Measurements from ENCODE around the gene COL4A1.

COL4A1 gene

DNA sequence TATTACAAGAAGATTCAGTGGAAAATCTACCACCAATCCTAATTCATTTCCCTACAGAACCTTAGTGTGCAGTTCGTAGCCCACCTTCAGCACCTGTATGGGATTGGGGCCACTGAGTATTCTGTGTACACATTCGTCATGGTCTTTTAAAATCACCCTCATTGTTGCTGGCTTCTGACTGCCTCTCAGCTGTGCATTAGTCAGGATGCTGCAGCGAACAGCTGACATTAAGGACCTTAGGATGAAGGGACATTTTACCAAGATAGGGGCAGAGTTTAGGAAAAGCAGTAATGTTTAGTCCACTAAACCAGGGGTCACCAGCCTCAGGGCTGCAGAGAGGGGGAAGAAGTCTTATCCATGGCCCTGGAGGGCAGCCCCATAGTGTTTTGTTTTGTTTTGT is 176.5 kb downstream of the COL4A1 start:
- 95 to 96% methylated on average over 3 of the region's 3 CpGs for WGBS, 2 experiments
- peaks cover 46% of the 10 kb centered on the region for H3K4me1 ChIP-seq (ENCODE audit: control insufficient read depth, insufficient read depth, low read length)
- H3K9me3 ChIP-seq (ENCODE audit: control insufficient read depth, low read length), result no peaks in the 10 kb centered on the region
- H3K27ac ChIP-seq (ENCODE audit: insufficient read depth, low read depth, low read length, poor library complexity, severe bottlenecking), result no peak overlapping the region
- no peaks in the 10 kb centered on the region for H3K36me3 ChIP-seq (ENCODE audit: control insufficient read depth, insufficient read depth, low read length)
- no peak overlapping the region for H3K4me3 ChIP-seq (ENCODE audit: insufficient read depth, low read depth, low read length)
- H3K27me3 ChIP-seq (ENCODE audit: control insufficient read depth, insufficient read depth, low read length, poor library complexity, severe bottlenecking), result no peaks in the 10 kb centered on the region

GRCh38 chr13:110129539-110130186 is 177.3 kb downstream of the COL4A1 start:
- peaks cover 50% of the 10 kb centered on the region for H3K4me1 ChIP-seq (ENCODE audit: control insufficient read depth, insufficient read depth, low read length)

GRCh38 chr13:110129076-110129475 is 177.9 kb downstream of the COL4A1 start:
- no peaks in the 10 kb centered on the region for H3K36me3 ChIP-seq (ENCODE audit: control insufficient read depth, insufficient read depth, low read length)
- no peak overlapping the region for H3K4me3 ChIP-seq (ENCODE audit: insufficient read depth, low read depth, low read length)
- H3K27ac ChIP-seq (ENCODE audit: insufficient read depth, low read depth, low read length, poor library complexity, severe bottlenecking), result no peak overlapping the region
- WGBS, 2 experiments, result 95 to 96% methylated on average over 17 of the region's 17 CpGs
- peaks cover 50% of the 10 kb centered on the region for H3K4me1 ChIP-seq (ENCODE audit: control insufficient read depth, insufficient read depth, low read length)
- no peaks in the 10 kb centered on the region for H3K27me3 ChIP-seq (ENCODE audit: control insufficient read depth, insufficient read depth, low read length, poor library complexity, severe bottlenecking)
- no peaks in the 10 kb centered on the region for H3K9me3 ChIP-seq (ENCODE audit: control insufficient read depth, low read length)

More at GRCh38 chr13:110129539-110130186, 177.3 kb downstream of the COL4A1 start:
- no peak overlapping the region for H3K27ac ChIP-seq (ENCODE audit: insufficient read depth, low read depth, low read length, poor library complexity, severe bottlenecking)
- H3K27me3 ChIP-seq (ENCODE audit: control insufficient read depth, insufficient read depth, low read length, poor library complexity, severe bottlenecking), result no peaks in the 10 kb centered on the region
- H3K4me3 ChIP-seq (ENCODE audit: insufficient read depth, low read depth, low read length), result no peak overlapping the region
- no peaks in the 10 kb centered on the region for H3K9me3 ChIP-seq (ENCODE audit: control insufficient read depth, low read length)
- 85% methylated on average over 14 of the region's 14 CpGs for WGBS, 2 experiments
- no peaks in the 10 kb centered on the region for H3K36me3 ChIP-seq (ENCODE audit: control insufficient read depth, insufficient read depth, low read length)

DNA sequence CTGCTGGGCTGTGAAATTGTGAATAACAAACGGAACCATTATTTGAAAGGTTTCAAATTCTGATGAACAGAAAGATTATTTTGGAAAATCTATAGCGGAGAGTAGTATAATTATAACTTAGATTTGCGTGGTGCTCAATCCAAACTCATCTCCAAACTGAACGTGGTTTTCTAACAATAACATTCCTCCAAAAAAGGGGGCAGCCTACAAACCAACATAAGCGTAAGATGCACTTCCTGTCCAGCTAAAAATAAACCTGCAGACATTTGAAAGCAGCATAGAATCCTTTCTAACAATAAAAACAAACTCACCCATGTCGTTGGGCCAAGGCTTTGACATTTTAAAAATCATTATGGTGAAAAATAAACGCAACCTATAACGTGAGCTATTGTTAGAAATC is 178.4 kb downstream of the COL4A1 start:
- peaks cover 53% of the 10 kb centered on the region for H3K4me1 ChIP-seq (ENCODE audit: control insufficient read depth, insufficient read depth, low read length)
- WGBS, 2 experiments, result 93 to 96% methylated on average over 8 of the region's 8 CpGs
- H3K36me3 ChIP-seq (ENCODE audit: control insufficient read depth, insufficient read depth, low read length), result no peaks in the 10 kb centered on the region
- no peak overlapping the region for H3K27ac ChIP-seq (ENCODE audit: insufficient read depth, low read depth, low read length, poor library complexity, severe bottlenecking)
- H3K4me3 ChIP-seq (ENCODE audit: insufficient read depth, low read depth, low read length), result no peak overlapping the region
- H3K27me3 ChIP-seq (ENCODE audit: control insufficient read depth, insufficient read depth, low read length, poor library complexity, severe bottlenecking), result no peaks in the 10 kb centered on the region
- no peaks in the 10 kb centered on the region for H3K9me3 ChIP-seq (ENCODE audit: control insufficient read depth, low read length)

- WGBS, 2 experiments, result 69 to 71% methylated on average over 5 of the region's 6 CpGs
- H3K36me3 ChIP-seq (ENCODE audit: control insufficient read depth, insufficient read depth, low read length), result no peaks in the 10 kb centered on the region
- H3K4me1 ChIP-seq (ENCODE audit: control insufficient read depth, insufficient read depth, low read length), result peaks cover 55% of the 10 kb centered on the region
- no peaks in the 10 kb centered on the region for H3K9me3 ChIP-seq (ENCODE audit: control insufficient read depth, low read length)
- H3K27ac ChIP-seq (ENCODE audit: insufficient read depth, low read depth, low read length, poor library complexity, severe bottlenecking), result no peak overlapping the region
- no peaks in the 10 kb centered on the region for H3K27me3 ChIP-seq (ENCODE audit: control insufficient read depth, insufficient read depth, low read length, poor library complexity, severe bottlenecking)
- no peak overlapping the region for H3K4me3 ChIP-seq (ENCODE audit: insufficient read depth, low read depth, low read length)
Observed at GRCh38 chr13:110127986-110128511, 178.9 kb downstream of the COL4A1 start.

DNA sequence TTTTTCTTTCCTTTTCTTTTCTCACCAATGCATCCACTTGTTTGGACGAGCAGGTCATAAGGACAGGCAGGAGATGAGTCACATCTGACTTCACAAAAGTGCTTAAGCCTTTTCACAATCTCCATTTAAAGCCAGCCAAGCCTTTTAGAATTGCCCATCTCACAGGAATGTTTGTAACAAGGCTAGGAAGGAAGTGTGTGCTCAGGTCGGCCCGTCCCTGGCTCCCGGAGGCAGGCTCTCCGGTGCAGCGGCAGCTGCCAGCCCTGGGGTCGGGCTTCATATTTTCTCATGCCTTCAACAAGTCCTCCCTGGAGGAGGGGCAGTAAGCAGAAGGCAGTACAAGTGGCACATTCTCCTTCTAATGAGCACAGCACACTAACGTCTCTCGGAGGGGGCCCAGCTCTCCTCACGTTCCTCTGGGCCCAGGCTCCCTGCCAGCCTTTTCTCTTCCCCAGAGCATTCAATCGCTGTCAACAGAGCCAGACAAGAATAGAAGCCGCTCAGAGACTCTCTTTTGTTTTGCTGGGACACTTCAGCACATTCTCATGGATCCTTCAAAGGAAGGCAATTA is 180.5 kb downstream of the COL4A1 start:
- no peaks in the 10 kb centered on the region for H3K27me3 ChIP-seq (ENCODE audit: control insufficient read depth, insufficient read depth, low read length, poor library complexity, severe bottlenecking)
- peak overlapping the region; percentile 14 for H3K4me3 ChIP-seq (ENCODE audit: insufficient read depth, low read depth, low read length)
- no peaks in the 10 kb centered on the region for H3K9me3 ChIP-seq (ENCODE audit: control insufficient read depth, low read length)
- H3K4me1 ChIP-seq (ENCODE audit: control insufficient read depth, insufficient read depth, low read length), result peaks cover 56% of the 10 kb centered on the region
- H3K36me3 ChIP-seq (ENCODE audit: control insufficient read depth, insufficient read depth, low read length), result no peaks in the 10 kb centered on the region
- peak overlapping the region; percentile 82 for H3K27ac ChIP-seq (ENCODE audit: insufficient read depth, low read depth, low read length, poor library complexity, severe bottlenecking)
- 3 to 6% methylated on average over 12 of the region's 12 CpGs for WGBS, 2 experiments

- Histone ChIP-seq H3K4me1 (ENCODE audit: control insufficient read depth, insufficient read depth, low read length) (peaks cover 49% of the 10 kb centered on the region), H3K4me3 (ENCODE audit: insufficient read depth, low read depth, low read length) (no peak overlapping the region), H3K36me3 (ENCODE audit: control insufficient read depth, insufficient read depth, low read length) (no peaks in the 10 kb centered on the region), H3K27me3 (ENCODE audit: control insufficient read depth, insufficient read depth, low read length, poor library complexity, severe bottlenecking) (no peaks in the 10 kb centered on the region), H3K27ac (ENCODE audit: insufficient read depth, low read depth, low read length, poor library complexity, severe bottlenecking) (peak overlapping the region; percentile 82), H3K9me3 (ENCODE audit: control insufficient read depth, low read length) (no peaks in the 10 kb centered on the region)
- WGBS, 2 experiments, result 90 to 92% methylated on average over 10 of the region's 10 CpGs
Observed at GRCh38 chr13:110125613-110126272, 181.2 kb downstream of the COL4A1 start.

- Histone ChIP-seq H3K4me3 (ENCODE audit: insufficient read depth, low read depth, low read length) (no peak overlapping the region), H3K4me1 (ENCODE audit: control insufficient read depth, insufficient read depth, low read length) (peaks cover 48% of the 10 kb centered on the region), H3K9me3 (ENCODE audit: control insufficient read depth, low read length) (no peaks in the 10 kb centered on the region), H3K27me3 (ENCODE audit: control insufficient read depth, insufficient read depth, low read length, poor library complexity, severe bottlenecking) (no peaks in the 10 kb centered on the region), H3K36me3 (ENCODE audit: control insufficient read depth, insufficient read depth, low read length) (no peaks in the 10 kb centered on the region), H3K27ac (ENCODE audit: insufficient read depth, low read depth, low read length, poor library complexity, severe bottlenecking) (no peak overlapping the region)
- WGBS, 2 experiments, result 93 to 95% methylated on average over 10 of the region's 10 CpGs
Observed at GRCh38 chr13:110125157-110125556, 181.8 kb downstream of the COL4A1 start.

- Histone ChIP-seq H3K27ac (ENCODE audit: insufficient read depth, low read depth, low read length, poor library complexity, severe bottlenecking) (no peak overlapping the region), H3K27me3 (ENCODE audit: control insufficient read depth, insufficient read depth, low read length, poor library complexity, severe bottlenecking) (no peaks in the 10 kb centered on the region), H3K36me3 (ENCODE audit: control insufficient read depth, insufficient read depth, low read length) (no peaks in the 10 kb centered on the region), H3K9me3 (ENCODE audit: control insufficient read depth, low read length) (no peaks in the 10 kb centered on the region), H3K4me1 (ENCODE audit: control insufficient read depth, insufficient read depth, low read length) (peaks cover 48% of the 10 kb centered on the region), H3K4me3 (ENCODE audit: insufficient read depth, low read depth, low read length) (no peak overlapping the region)
- 94% methylated on average over 14 of the region's 14 CpGs for WGBS, 2 experiments
Observed at GRCh38 chr13:110124201-110124940, 182.6 kb downstream of the COL4A1 start.

Measured in ectodermal cell (in vitro differentiated cells).